K562 (cell line): ENCODE results near the gene EIF4EBP2. TPM values are rescaled to one million over a fixed set of nuclear protein-coding genes. Genes with fewer than 3 reads are reported as not detected.

Source experiments
- ELF2 ChIP-seq: fragments of 250-450 bp; sonication (Bioruptor Pico); IDR thresholded peaks from 2 replicates; pipeline ENCODE4 v1.5.0; 2021; ENCODE audit warnings: mild to moderate bottlenecking
- HDAC8 ChIP-seq: fragments of 450-650 bp; IDR thresholded peaks from 2 replicates; pipeline ENCODE4 v1.6.1; 2016; ENCODE audit warnings: mild to moderate bottlenecking, missing genetic modification characterization, moderate library complexity, missing compliant biosample characterization
- JUN ChIP-seq, 2 experiments: sonication (generic) in 1 of 2; formaldehyde crosslinking in 1 of 2; IDR thresholded peaks; 2 replicates each; pipeline versions ENCODE4 v1.6.1 to v1.8.0; 2012 to 2022; ENCODE audit warnings: borderline replicate concordance in 2 of 2, mild to moderate bottlenecking in 2 of 2, improper control_type of control experiment in 1 of 2, low read depth in 1 of 2, low read length in 1 of 2, missing genetic modification reagents in 1 of 2
- MIER1 ChIP-seq: fragments of 450-650 bp; IDR thresholded peaks from 2 replicates; pipeline ENCODE4 v1.6.1; 2016; ENCODE audit warnings: antibody characterized with exemption, mild to moderate bottlenecking, low read depth
- PHF21A ChIP-seq: fragments of 450-650 bp; IDR thresholded peaks from 2 replicates; pipeline ENCODE4 v1.6.1; 2017; ENCODE audit warnings: low read depth, borderline replicate concordance
- PURB ChIP-seq: sonication (generic); formaldehyde crosslinking; IDR thresholded peaks from 2 replicates; pipeline ENCODE4 v1.9.0; 2021; ENCODE audit warnings: low read depth, mild to moderate bottlenecking, missing genetic modification reagents
- ZNF133 ChIP-seq: fragments of 250-450 bp; sonication (Bioruptor Pico); IDR thresholded peaks from 2 replicates; pipeline ENCODE4 v1.4.0; 2020; ENCODE audit warnings: mild to moderate bottlenecking
- ZNF518B ChIP-seq: fragments of 250-450 bp; sonication (Bioruptor Pico); IDR thresholded peaks from 2 replicates; pipeline ENCODE4 v1.5.0; 2021; ENCODE audit warnings: mild to moderate bottlenecking, moderate library complexity
- polyA plus RNA-seq, 8 experiments: library from polyadenylated mRNA; depleted of rRNA in 4 of 8; stranded (reverse) in 5 of 8; unstranded in 3 of 8; fragments of >200 nt; fragmentation: Nextera tagmentation in 2 of 8; fragmentation: Illumina TruSeq in 1 of 8; extraction: Ambion mirVana in 2 of 8; extraction: Trizol in 1 of 8; gene quantifications; 2 replicates each; pipeline versions ENCODE4 v1.2.1 to v1.2.3, GENCODE V29; 2011 to 2014; ENCODE audit warnings: inconsistent platforms in 1 of 8, missing spikeins in 1 of 8
- total RNA-seq, 7 experiments: library from RNA; depleted of rRNA in 6 of 7; stranded (reverse); fragments of >200 nt in 6 of 7; fragmentation: Illumina TruSeq in 2 of 7; extraction: Trizol in 2 of 7; gene quantifications; 2 replicates each; pipeline versions ENCODE4 v1.2.1 to v1.2.3, GENCODE V29; 2011 to 2021; ENCODE audit warnings: low replicate concordance in 1 of 7
- TF ChIP-seq, protein P1 (sequence below), 2 experiments: fragments of 450-650 bp in 1 of 2; sonication (generic) in 1 of 2; formaldehyde crosslinking in 1 of 2; IDR thresholded peaks; 2 replicates each; pipeline versions ENCODE4 v1.7.1 to v1.9.0; 2016 to 2022; ENCODE audit warnings: inconsistent platforms in 1 of 2, mild to moderate bottlenecking in 1 of 2, missing genetic modification reagents in 1 of 2
- TF ChIP-seq, protein P2 (sequence below): sonication (generic); formaldehyde crosslinking; IDR thresholded peaks from 2 replicates; pipeline ENCODE4 v1.8.1; 2023; ENCODE audit warnings: mild to moderate bottlenecking, missing genetic modification reagents

Gene EIF4EBP2
- total and polyA plus RNA-seq, 9 of the 15 experiments (the other 6 are each of a cell fraction or from before 2014, with no cell fraction given), result 16.1 to 67.5 (median 38.3) TPM

DNA sequence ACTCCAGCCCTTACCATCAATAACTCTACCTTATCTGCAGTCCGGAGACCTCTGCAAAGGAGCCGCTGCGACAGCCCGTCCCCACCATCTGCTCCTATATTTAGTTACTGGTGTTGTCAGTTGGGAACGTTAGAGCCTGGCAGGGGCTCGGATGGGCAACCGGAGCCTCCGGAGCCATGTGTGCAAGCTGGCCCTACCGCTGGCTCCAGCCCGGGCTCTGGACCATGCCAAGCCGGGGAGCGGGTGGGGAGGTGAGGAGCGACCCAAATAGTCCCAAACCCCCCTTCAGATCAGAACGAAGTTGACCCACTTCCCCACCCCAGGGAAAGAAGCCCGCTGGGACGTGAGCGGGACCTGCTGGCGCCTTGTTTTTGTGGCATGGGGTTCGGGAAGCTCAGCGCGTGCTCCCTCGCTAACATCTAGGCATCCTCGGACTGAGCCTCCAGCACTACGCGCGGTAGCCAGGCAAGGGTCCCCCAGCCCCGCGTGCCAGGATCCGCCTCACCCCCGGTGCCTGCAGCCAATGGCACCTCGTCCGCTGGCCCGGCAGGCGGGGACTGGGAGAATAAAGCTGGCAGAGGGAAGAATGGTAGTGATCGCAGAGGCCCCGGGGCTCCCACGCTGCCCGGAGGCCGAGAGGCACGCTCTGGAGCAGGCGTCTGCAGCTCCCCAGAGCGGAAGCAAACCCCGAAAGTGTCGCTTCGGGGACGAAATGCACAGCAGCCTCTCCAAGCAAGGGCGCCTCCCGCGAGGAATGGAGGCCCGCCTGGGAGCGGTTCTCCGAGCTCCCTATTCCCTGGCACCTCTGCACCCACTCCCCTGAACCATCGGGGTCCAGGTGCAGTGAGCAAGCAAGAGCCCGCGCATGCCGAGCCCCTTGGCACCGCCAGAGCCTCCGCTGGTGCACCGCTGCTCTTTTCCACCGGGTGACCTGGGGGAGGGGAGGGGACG, 22.2 kb upstream of the EIF4EBP2 start (continued):
- TF ChIP-seq, protein P1, sequence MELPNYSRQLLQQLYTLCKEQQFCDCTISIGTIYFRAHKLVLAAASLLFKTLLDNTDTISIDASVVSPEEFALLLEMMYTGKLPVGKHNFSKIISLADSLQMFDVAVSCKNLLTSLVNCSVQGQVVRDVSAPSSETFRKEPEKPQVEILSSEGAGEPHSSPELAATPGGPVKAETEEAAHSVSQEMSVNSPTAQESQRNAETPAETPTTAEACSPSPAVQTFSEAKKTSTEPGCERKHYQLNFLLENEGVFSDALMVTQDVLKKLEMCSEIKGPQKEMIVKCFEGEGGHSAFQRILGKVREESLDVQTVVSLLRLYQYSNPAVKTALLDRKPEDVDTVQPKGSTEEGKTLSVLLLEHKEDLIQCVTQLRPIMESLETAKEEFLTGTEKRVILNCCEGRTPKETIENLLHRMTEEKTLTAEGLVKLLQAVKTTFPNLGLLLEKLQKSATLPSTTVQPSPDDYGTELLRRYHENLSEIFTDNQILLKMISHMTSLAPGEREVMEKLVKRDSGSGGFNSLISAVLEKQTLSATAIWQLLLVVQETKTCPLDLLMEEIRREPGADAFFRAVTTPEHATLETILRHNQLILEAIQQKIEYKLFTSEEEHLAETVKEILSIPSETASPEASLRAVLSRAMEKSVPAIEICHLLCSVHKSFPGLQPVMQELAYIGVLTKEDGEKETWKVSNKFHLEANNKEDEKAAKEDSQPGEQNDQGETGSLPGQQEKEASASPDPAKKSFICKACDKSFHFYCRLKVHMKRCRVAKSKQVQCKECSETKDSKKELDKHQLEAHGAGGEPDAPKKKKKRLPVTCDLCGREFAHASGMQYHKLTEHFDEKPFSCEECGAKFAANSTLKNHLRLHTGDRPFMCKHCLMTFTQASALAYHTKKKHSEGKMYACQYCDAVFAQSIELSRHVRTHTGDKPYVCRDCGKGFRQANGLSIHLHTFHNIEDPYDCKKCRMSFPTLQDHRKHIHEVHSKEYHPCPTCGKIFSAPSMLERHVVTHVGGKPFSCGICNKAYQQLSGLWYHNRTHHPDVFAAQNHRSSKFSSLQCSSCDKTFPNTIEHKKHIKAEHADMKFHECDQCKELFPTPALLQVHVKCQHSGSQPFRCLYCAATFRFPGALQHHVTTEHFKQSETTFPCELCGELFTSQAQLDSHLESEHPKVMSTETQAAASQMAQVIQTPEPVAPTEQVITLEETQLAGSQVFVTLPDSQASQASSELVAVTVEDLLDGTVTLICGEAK (IDR thresholded peaks at IDR 0.05), result peak; percentile 67
- TF ChIP-seq, protein P1 (CRISPR knock-in tag; IDR thresholded peaks at IDR 0.05), result no peak
- TF ChIP-seq PHF21A, result no peak
- no peak for TF ChIP-seq HDAC8 (tag)
- TF ChIP-seq PURB, result no peak
- TF ChIP-seq MIER1, result 0 out of 2 replicates have a peak, but pooled peaks have one; percentile 35
- no peak for TF ChIP-seq ZNF133 (CRISPR knock-in tag)
- TF ChIP-seq, protein P2, sequence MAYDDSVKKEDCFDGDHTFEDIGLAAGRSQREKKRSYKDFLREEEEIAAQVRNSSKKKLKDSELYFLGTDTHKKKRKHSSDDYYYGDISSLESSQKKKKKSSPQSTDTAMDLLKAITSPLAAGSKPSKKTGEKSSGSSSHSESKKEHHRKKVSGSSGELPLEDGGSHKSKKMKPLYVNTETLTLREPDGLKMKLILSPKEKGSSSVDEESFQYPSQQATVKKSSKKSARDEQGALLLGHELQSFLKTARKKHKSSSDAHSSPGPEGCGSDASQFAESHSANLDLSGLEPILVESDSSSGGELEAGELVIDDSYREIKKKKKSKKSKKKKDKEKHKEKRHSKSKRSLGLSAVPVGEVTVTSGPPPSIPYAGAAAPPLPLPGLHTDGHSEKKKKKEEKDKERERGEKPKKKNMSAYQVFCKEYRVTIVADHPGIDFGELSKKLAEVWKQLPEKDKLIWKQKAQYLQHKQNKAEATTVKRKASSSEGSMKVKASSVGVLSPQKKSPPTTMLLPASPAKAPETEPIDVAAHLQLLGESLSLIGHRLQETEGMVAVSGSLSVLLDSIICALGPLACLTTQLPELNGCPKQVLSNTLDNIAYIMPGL, result peak; percentile 75; the same call in 1 of the 2 replicates
- TF ChIP-seq JUN (IDR thresholded peaks at IDR 0.05; ENCODE audit: borderline replicate concordance, low read depth, low read length), result no peak
- peak; percentile 46; the same call in 1 of the 2 replicates for TF ChIP-seq JUN (CRISPR knock-in tag; IDR thresholded peaks at IDR 0.05; ENCODE audit: borderline replicate concordance)
- peak; percentile 30; the same call in 1 of the 2 replicates for TF ChIP-seq ELF2
- no peak for TF ChIP-seq ZNF518B
